H1 (cell line): ENCODE data around the gene COMP.

ENCODE experiments used
- TF ChIP-seq, protein P1 (sequence below), 3 experiments: IDR thresholded peaks; 1 replicate in 2 of 3; 2 replicates in 1 of 3; pipeline versions ENCODE4 v1.5.1 to v1.6.1; 2011; ENCODE audit warnings: low read length in 3 of 3, mild to moderate bottlenecking in 3 of 3, inconsistent platforms in 2 of 3, low read depth in 1 of 3, moderate library complexity in 1 of 3; ENCODE audit not compliant: insufficient read depth in 1 of 3; ENCODE audit errors: control extremely low read depth in 1 of 3
- TF ChIP-seq, protein P2 (sequence below): IDR thresholded peaks from 2 replicates; pipeline ENCODE4 v1.6.1; 2011; ENCODE audit warnings: low read depth, mild to moderate bottlenecking, low read length; ENCODE audit not compliant: insufficient read depth

DNA sequence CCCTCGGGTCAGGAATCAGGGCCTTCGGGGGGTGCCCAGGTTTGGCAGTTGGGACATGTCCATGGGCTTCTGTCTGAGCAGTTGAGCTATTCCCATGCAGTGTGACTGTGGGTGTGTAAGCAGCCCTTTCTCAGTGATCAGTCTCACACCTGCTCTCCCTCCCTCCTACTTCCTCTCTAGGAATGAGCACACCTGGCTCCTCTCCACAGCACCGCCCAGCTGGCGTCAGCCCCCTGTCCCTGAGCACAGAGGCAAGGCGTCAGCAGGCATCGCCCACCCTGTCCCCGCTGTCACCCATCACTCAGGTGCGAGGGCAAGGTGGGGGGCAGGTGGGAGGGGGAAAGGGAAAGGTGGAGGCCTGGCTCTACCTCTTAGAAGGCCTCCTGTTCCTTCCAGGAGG is 25.9 kb downstream of the COMP start:
- TF ChIP-seq, protein P1, sequence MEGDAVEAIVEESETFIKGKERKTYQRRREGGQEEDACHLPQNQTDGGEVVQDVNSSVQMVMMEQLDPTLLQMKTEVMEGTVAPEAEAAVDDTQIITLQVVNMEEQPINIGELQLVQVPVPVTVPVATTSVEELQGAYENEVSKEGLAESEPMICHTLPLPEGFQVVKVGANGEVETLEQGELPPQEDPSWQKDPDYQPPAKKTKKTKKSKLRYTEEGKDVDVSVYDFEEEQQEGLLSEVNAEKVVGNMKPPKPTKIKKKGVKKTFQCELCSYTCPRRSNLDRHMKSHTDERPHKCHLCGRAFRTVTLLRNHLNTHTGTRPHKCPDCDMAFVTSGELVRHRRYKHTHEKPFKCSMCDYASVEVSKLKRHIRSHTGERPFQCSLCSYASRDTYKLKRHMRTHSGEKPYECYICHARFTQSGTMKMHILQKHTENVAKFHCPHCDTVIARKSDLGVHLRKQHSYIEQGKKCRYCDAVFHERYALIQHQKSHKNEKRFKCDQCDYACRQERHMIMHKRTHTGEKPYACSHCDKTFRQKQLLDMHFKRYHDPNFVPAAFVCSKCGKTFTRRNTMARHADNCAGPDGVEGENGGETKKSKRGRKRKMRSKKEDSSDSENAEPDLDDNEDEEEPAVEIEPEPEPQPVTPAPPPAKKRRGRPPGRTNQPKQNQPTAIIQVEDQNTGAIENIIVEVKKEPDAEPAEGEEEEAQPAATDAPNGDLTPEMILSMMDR (IDR thresholded peaks at IDR 0.05; ENCODE audit: control extremely low read depth in 1 of 3, insufficient read depth in 1 of 3, low read depth in 1 of 3, low read length in 3 of 3), result no peak
- TF ChIP-seq, protein P2, sequence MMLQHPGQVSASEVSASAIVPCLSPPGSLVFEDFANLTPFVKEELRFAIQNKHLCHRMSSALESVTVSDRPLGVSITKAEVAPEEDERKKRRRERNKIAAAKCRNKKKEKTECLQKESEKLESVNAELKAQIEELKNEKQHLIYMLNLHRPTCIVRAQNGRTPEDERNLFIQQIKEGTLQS, result no peak
